ENCODE results near the gene SLC6A14. TPM values are rescaled to one million over a fixed set of nuclear protein-coding genes. Genes with fewer than 3 reads are reported as not detected.

SLC6A14 gene
- total and polyA plus RNA-seq, 2 donors (not counting 1 experiment from before 2014, with no cell fraction given): not detected

DNA sequence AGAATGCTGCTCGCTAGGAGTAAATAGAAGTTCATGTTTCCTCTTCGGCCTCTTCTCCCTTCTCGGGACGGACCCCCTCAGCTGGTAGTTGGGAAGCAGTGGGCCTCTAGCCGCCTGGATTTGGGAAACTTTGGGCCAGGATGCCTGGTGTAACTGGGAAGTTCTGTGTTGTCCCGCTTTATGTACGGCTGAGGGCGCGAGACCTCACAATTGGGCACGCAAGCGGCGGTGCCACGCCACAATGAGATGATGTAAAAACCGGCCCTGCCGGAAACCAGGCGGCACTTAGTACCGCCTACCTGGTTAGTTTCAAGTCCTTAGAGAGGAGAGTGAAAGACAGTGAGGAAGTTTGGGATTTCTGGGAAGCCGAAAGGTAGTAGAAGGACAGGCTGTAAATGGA is 26.4 kb downstream of the SLC6A14 start, which contains the start of gene CT83:
CT83 (minus strand) TSS at position 155 of the 400 bp plus-strand sequence; CDS start at position 35, 120 bp downstream.
- H3K9ac ChIP-seq (ENCODE audit: low read length): no peak within 1 kb of the TSS
- peaks cover 0 to 3% (median 0%) of the 10 kb centered on the region in 3 donors for H3K9me3 ChIP-seq (ENCODE audit: control extremely low read depth in 1 of 3, control insufficient read depth in 2 of 3, insufficient read depth in 1 of 3, low read length in 2 of 3)
- no peak within 1 kb of the TSS for H3K27ac ChIP-seq (ENCODE audit: low read length in 2 of 2)
- H3K27ac Mint-ChIP-seq: no peak within 1 kb of the TSS
- no peak for ATAC-seq (ENCODE audit: low read depth)
- no peak within 1 kb of the TSS for H3K4me3 Mint-ChIP-seq
- H3K4me1 Mint-ChIP-seq: no peaks in the 10 kb centered on the region
- H3K27me3 Mint-ChIP-seq: no peaks in the 10 kb centered on the region
- no peaks in the 10 kb centered on the region for H3K79me2 ChIP-seq (ENCODE audit: control insufficient read depth, insufficient read depth, low read length)
- no peak for DNase-seq
- intact Hi-C loops (cut with micrococcal nuclease): no loop called here
- POLR2A ChIA-PET: no interaction called here
- H2AFZ ChIP-seq (ENCODE audit: insufficient read depth, low read depth, low read length, poor library complexity, severe bottlenecking): no peak within 1 kb of the TSS
- WGBS (ENCODE audit: insufficient coverage): 96% methylated on average over 4 of the region's 18 CpGs
- CTCF ChIA-PET: no interaction called here
- TF ChIP-seq, protein P1, sequence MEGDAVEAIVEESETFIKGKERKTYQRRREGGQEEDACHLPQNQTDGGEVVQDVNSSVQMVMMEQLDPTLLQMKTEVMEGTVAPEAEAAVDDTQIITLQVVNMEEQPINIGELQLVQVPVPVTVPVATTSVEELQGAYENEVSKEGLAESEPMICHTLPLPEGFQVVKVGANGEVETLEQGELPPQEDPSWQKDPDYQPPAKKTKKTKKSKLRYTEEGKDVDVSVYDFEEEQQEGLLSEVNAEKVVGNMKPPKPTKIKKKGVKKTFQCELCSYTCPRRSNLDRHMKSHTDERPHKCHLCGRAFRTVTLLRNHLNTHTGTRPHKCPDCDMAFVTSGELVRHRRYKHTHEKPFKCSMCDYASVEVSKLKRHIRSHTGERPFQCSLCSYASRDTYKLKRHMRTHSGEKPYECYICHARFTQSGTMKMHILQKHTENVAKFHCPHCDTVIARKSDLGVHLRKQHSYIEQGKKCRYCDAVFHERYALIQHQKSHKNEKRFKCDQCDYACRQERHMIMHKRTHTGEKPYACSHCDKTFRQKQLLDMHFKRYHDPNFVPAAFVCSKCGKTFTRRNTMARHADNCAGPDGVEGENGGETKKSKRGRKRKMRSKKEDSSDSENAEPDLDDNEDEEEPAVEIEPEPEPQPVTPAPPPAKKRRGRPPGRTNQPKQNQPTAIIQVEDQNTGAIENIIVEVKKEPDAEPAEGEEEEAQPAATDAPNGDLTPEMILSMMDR (IDR thresholded peaks at IDR 0.05): no peak
- TF ChIP-seq EZH2 (IDR thresholded peaks at IDR 0.05; ENCODE audit: borderline replicate concordance, insufficient read depth, low read depth, low read length, poor library complexity, severe bottlenecking): no peak
- no peak within 1 kb of the TSS for H3K4me2 ChIP-seq (replicated peaks; ENCODE audit: low read depth, low read length, poor library complexity, severe bottlenecking)
- no peaks in the 10 kb centered on the region for H3K36me3 ChIP-seq (replicated peaks in 1 of 2; ENCODE audit: control extremely low read depth in 1 of 2, control insufficient read depth in 1 of 2, extremely low read depth in 1 of 2, insufficient read depth in 2 of 2, low read length in 1 of 2)
- no peak within 1 kb of the TSS for H3K4me3 ChIP-seq (ENCODE audit: control extremely low read depth in 1 of 5, extremely low read depth in 1 of 5, insufficient read depth in 1 of 5, low read depth in 2 of 5, low read length in 4 of 5)
- H4K20me1 ChIP-seq (ENCODE audit: control insufficient read depth, insufficient read depth, low read length, poor library complexity, severe bottlenecking): no peaks in the 10 kb centered on the region
- H3K27me3 ChIP-seq (replicated peaks in 1 of 4; ENCODE audit: control extremely low read depth in 1 of 4, control insufficient read depth in 3 of 4, insufficient read depth in 4 of 4, low read length in 3 of 4): no peaks in the 10 kb centered on the region
- no peaks in the 10 kb centered on the region for H3K4me1 ChIP-seq (ENCODE audit: control insufficient read depth in 2 of 2, insufficient read depth in 2 of 2, low read length in 2 of 2)
- no peaks in the 10 kb centered on the region for H3K9me3 Mint-ChIP-seq (ENCODE audit: insufficient read depth)

DNA sequence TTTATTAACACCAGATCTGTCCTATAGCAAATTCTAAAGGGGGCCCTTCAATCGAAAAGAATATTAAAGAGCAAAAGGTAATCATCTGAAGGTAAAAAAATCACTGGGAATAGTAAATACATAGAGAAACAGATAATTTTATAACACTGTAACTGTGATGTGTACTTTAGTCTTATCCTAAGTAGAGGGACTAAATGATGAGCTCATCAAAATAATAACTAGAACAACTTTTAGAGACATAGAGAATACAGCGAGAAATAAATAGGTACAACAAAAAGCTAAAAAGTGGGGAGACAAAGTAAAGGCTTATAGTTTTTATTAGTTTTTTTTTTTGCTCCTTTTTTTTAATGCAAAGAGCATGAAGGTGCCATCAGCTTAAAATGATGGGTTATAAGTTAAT is 43.7 kb downstream of the SLC6A14 start:
- Histone ChIP-seq H3K36me3 (replicated peaks in 1 of 2; ENCODE audit: control extremely low read depth in 1 of 2, control insufficient read depth in 1 of 2, extremely low read depth in 1 of 2, insufficient read depth in 2 of 2, low read length in 1 of 2) (no peaks in the 10 kb centered on the region), H3K4me3 (ENCODE audit: control extremely low read depth in 1 of 5, extremely low read depth in 1 of 5, insufficient read depth in 1 of 5, low read depth in 2 of 5, low read length in 4 of 5) (no peak overlapping the region), H3K9ac (ENCODE audit: low read length) (no peak overlapping the region), H2AFZ (ENCODE audit: insufficient read depth, low read depth, low read length, poor library complexity, severe bottlenecking) (no peak overlapping the region), H3K4me2 (replicated peaks; ENCODE audit: low read depth, low read length, poor library complexity, severe bottlenecking) (no peak overlapping the region), H3K27me3 (replicated peaks in 1 of 4; ENCODE audit: control extremely low read depth in 1 of 4, control insufficient read depth in 3 of 4, insufficient read depth in 4 of 4, low read length in 3 of 4) (no peaks in the 10 kb centered on the region), H3K4me1 (ENCODE audit: control insufficient read depth in 2 of 2, insufficient read depth in 2 of 2, low read length in 2 of 2) (no peaks in the 10 kb centered on the region), H3K79me2 (ENCODE audit: control insufficient read depth, insufficient read depth, low read length) (no peaks in the 10 kb centered on the region), H3K9me3 (ENCODE audit: control extremely low read depth in 1 of 3, control insufficient read depth in 2 of 3, insufficient read depth in 1 of 3, low read length in 2 of 3) (no peaks in the 10 kb centered on the region), H3K27ac (ENCODE audit: low read length in 2 of 2) (no peak overlapping the region), H4K20me1 (ENCODE audit: control insufficient read depth, insufficient read depth, low read length, poor library complexity, severe bottlenecking) (no peaks in the 10 kb centered on the region)
- CTCF ChIA-PET: no interaction called here
- H3K4me1 Mint-ChIP-seq: no peaks in the 10 kb centered on the region
- intact Hi-C loops (cut with micrococcal nuclease): no loop called here
- H3K27me3 Mint-ChIP-seq: no peaks in the 10 kb centered on the region
- POLR2A ChIA-PET: no interaction called here
- no CpG with 5 or more reads among the region's 2 CpGs for WGBS (ENCODE audit: insufficient coverage)
- H3K4me3 Mint-ChIP-seq: no peak overlapping the region
- no peak overlapping the region for H3K27ac Mint-ChIP-seq
- no peaks in the 10 kb centered on the region for H3K9me3 Mint-ChIP-seq (ENCODE audit: insufficient read depth)
- DNase-seq: no peak
- TF ChIP-seq, protein P1 (IDR thresholded peaks at IDR 0.05): no peak
- no peak for TF ChIP-seq EZH2 (IDR thresholded peaks at IDR 0.05; ENCODE audit: borderline replicate concordance, insufficient read depth, low read depth, low read length, poor library complexity, severe bottlenecking)
- no peak for ATAC-seq (ENCODE audit: low read depth)
